HEK293 (cell line): ENCODE measurements around the gene MAPKAPK3.

ENCODE experiments used
- CTCF ChIA-PET: fragments of 350-600 bp; formaldehyde crosslinking; extraction: SDS; loops from one replicate; lab custom pipeline; 2021; ENCODE audit warnings: antibody characterized with exemption; lab: Yijun Ruan, JAX
- POLR2A ChIA-PET: fragments of 300-600 bp; formaldehyde crosslinking; extraction: SDS; loops from one replicate; lab custom pipeline; 2020; ENCODE audit warnings: antibody characterized with exemption, inconsistent platforms; lab: Yijun Ruan, JAX
- H3K27ac ChIP-seq: fragments of 200-500 bp; sonication (Bioruptor generic); 2 replicates; pipeline ENCODE4 v1.5.1; 2014; ENCODE audit warnings: low read depth, low read length, control low read depth, inconsistent platforms; ENCODE audit errors: extremely low read depth
- H3K36me3 ChIP-seq, 2 experiments: fragments of 200-500 bp in 1 of 2; sonication (Bioruptor generic) in 1 of 2; 1 replicate in 1 of 2; 2 replicates in 1 of 2; pipeline ENCODE4 v1.5.1; 2014 to 2017; ENCODE audit warnings: inconsistent platforms in 2 of 2, low read length in 2 of 2; ENCODE audit not compliant: control insufficient read depth in 2 of 2, insufficient read depth in 1 of 2
- H3K4me1 ChIP-seq: fragments of 200-500 bp; sonication (Bioruptor generic); 2 replicates; pipeline ENCODE4 v1.5.1; 2014; ENCODE audit warnings: mild to moderate bottlenecking, low read length, inconsistent platforms; ENCODE audit not compliant: control insufficient read depth, insufficient read depth
- H3K4me3 ChIP-seq: 2 replicates; pipeline ENCODE4 v1.5.1; 2011; ENCODE audit warnings: low read depth, mild to moderate bottlenecking, control low read depth, low read length, moderate library complexity
- H3K9me3 ChIP-seq: fragments of 200-500 bp; sonication (Bioruptor generic); 2 replicates; pipeline ENCODE4 v1.5.1; 2014; ENCODE audit warnings: low read depth, low read length, inconsistent platforms; ENCODE audit not compliant: control insufficient read depth, insufficient read depth
- FEZF1 ChIP-seq: fragments of 450-650 bp; formaldehyde crosslinking; IDR thresholded peaks from 2 replicates; pipeline ENCODE4 v1.5.1; 2016; ENCODE audit warnings: missing biosample characterization, missing genetic modification characterization
- OSR2 ChIP-seq: fragments of 450-650 bp; formaldehyde crosslinking; IDR thresholded peaks from 2 replicates; pipeline ENCODE4 v1.5.1; 2016; ENCODE audit warnings: missing biosample characterization, missing genetic modification characterization
- PRDM4 ChIP-seq: fragments of 450-650 bp; formaldehyde crosslinking; IDR thresholded peaks from 2 replicates; pipeline ENCODE4 v1.5.1; 2017; ENCODE audit warnings: missing biosample characterization, missing genetic modification characterization
- PRDM6 ChIP-seq: fragments of 450-650 bp; formaldehyde crosslinking; IDR thresholded peaks from 2 replicates; pipeline ENCODE4 v1.5.1; 2017; ENCODE audit warnings: missing biosample characterization, missing genetic modification characterization
- SP2 ChIP-seq: fragments of 450-650 bp; formaldehyde crosslinking; IDR thresholded peaks from 2 replicates; pipeline ENCODE4 v1.5.1; 2016; ENCODE audit warnings: missing biosample characterization, missing genetic modification characterization
- TSHZ1 ChIP-seq: fragments of 450-650 bp; formaldehyde crosslinking; IDR thresholded peaks from 2 replicates; pipeline ENCODE4 v1.5.1; 2016; ENCODE audit warnings: missing biosample characterization, missing genetic modification characterization, borderline replicate concordance
- WT1 ChIP-seq: fragments of 450-650 bp; formaldehyde crosslinking; IDR thresholded peaks from 2 replicates; pipeline ENCODE4 v1.5.1; 2016; ENCODE audit warnings: missing biosample characterization, missing genetic modification characterization
- ZBTB20 ChIP-seq: fragments of 450-650 bp; formaldehyde crosslinking; IDR thresholded peaks from 2 replicates; pipeline ENCODE4 v1.5.1; 2016; ENCODE audit warnings: missing biosample characterization, missing genetic modification characterization
- ZBTB8A ChIP-seq: fragments of 450-650 bp; formaldehyde crosslinking; IDR thresholded peaks from 2 replicates; pipeline ENCODE4 v1.5.1; 2016; ENCODE audit warnings: missing biosample characterization, missing genetic modification characterization
- ZIC2 ChIP-seq: fragments of 450-650 bp; formaldehyde crosslinking; IDR thresholded peaks from 2 replicates; pipeline ENCODE4 v1.5.1; 2016; ENCODE audit warnings: missing biosample characterization, missing genetic modification characterization
- ZNF114 ChIP-seq: fragments of 450-650 bp; formaldehyde crosslinking; IDR thresholded peaks from 2 replicates; pipeline ENCODE4 v1.5.0; 2017; ENCODE audit warnings: missing biosample characterization, missing genetic modification characterization
- ZNF133 ChIP-seq: fragments of 450-650 bp; formaldehyde crosslinking; IDR thresholded peaks from 2 replicates; pipeline ENCODE4 v1.5.1; 2016; ENCODE audit warnings: missing biosample characterization, missing genetic modification characterization
- ZNF214 ChIP-seq: fragments of 450-650 bp; formaldehyde crosslinking; IDR thresholded peaks from 2 replicates; pipeline ENCODE4 v1.5.1; 2017; ENCODE audit warnings: missing biosample characterization, mild to moderate bottlenecking, missing genetic modification characterization, borderline replicate concordance
- ZNF221 ChIP-seq: fragments of 450-650 bp; formaldehyde crosslinking; IDR thresholded peaks from 2 replicates; pipeline ENCODE4 v1.5.1; 2017; ENCODE audit warnings: missing biosample characterization, missing genetic modification characterization, borderline replicate concordance
- ZNF280D ChIP-seq: fragments of 450-650 bp; formaldehyde crosslinking; IDR thresholded peaks from 2 replicates; pipeline ENCODE4 v1.5.1; 2016; ENCODE audit warnings: missing biosample characterization, missing genetic modification characterization
- ZNF341 ChIP-seq: fragments of 450-650 bp; formaldehyde crosslinking; IDR thresholded peaks from 2 replicates; pipeline ENCODE4; 2016; ENCODE audit warnings: low read depth, missing biosample characterization, missing genetic modification characterization
- ZNF350 ChIP-seq: fragments of 450-650 bp; formaldehyde crosslinking; IDR thresholded peaks from 2 replicates; pipeline ENCODE4 v1.5.0; 2017; ENCODE audit warnings: missing biosample characterization, mild to moderate bottlenecking, missing genetic modification characterization
- ZNF404 ChIP-seq: fragments of 450-650 bp; formaldehyde crosslinking; IDR thresholded peaks from 2 replicates; pipeline ENCODE4 v1.5.1; 2017; ENCODE audit warnings: missing biosample characterization, missing genetic modification characterization
- ZNF416 ChIP-seq: fragments of 450-650 bp; formaldehyde crosslinking; IDR thresholded peaks from 2 replicates; pipeline ENCODE4 v1.5.1; 2016; ENCODE audit warnings: missing biosample characterization, missing genetic modification characterization
- ZNF449 ChIP-seq: fragments of 450-650 bp; formaldehyde crosslinking; IDR thresholded peaks from 2 replicates; pipeline ENCODE4 v1.5.1; 2017; ENCODE audit warnings: missing biosample characterization, mild to moderate bottlenecking, missing genetic modification characterization, moderate library complexity
- ZNF558 ChIP-seq: fragments of 450-650 bp; formaldehyde crosslinking; IDR thresholded peaks from 2 replicates; pipeline ENCODE4 v1.5.1; 2016; ENCODE audit warnings: missing biosample characterization, missing genetic modification characterization
- ZNF571 ChIP-seq: fragments of 450-650 bp; formaldehyde crosslinking; IDR thresholded peaks from 2 replicates; pipeline ENCODE4 v1.5.0; 2017; ENCODE audit warnings: missing biosample characterization, missing genetic modification characterization
- ZNF623 ChIP-seq: fragments of 450-650 bp; formaldehyde crosslinking; IDR thresholded peaks from 2 replicates; pipeline ENCODE4 v1.5.1; 2016; ENCODE audit warnings: missing biosample characterization, missing genetic modification characterization
- ZNF664 ChIP-seq: fragments of 450-650 bp; formaldehyde crosslinking; IDR thresholded peaks from 2 replicates; pipeline ENCODE4 v1.5.1; 2016; ENCODE audit warnings: missing biosample characterization, missing genetic modification characterization
- ZNF692 ChIP-seq: fragments of 450-650 bp; formaldehyde crosslinking; IDR thresholded peaks from 2 replicates; pipeline ENCODE4 v1.5.1; 2016; ENCODE audit warnings: missing biosample characterization, missing genetic modification characterization
- ZXDB ChIP-seq: fragments of 450-650 bp; formaldehyde crosslinking; IDR thresholded peaks from 2 replicates; pipeline ENCODE4 v1.5.1; 2016; ENCODE audit warnings: missing biosample characterization, missing genetic modification characterization

Gene MAPKAPK3

GRCh38 chr3:50616770-50617095 is 218 bp upstream of the MAPKAPK3 start:
- H3K9me3 ChIP-seq: no peaks in the 10 kb centered on the region
- CTCF ChIA-PET: interaction anchor here (0.5 to 6.2 kb wide), 24 partner anchors 9 to 1102 kb away, joined by 3 to 139 read pairs (median 5); partner anchors contain the start of gene HEMK1
- POLR2A ChIA-PET: interaction anchor here (0.7 to 2.5 kb wide), 9 partner anchors 15 to 780 kb away, joined by 3 to 9 read pairs (median 3); partner anchors contain the start of genes CYB561D2, MANF and NPRL2
- H3K4me3 ChIP-seq: peak overlapping the region; percentile 78
- H3K4me1 ChIP-seq: 0 out of 2 replicates have a peak, but pooled peaks cover 2% of the 10 kb centered on the region
- peaks cover 0 to 12% of the 10 kb centered on the region in 2 experiments; a peak in 1 of 3 replicates for H3K36me3 ChIP-seq
- no peak overlapping the region for H3K27ac ChIP-seq
- no peak for TF ChIP-seq ZNF341 (tag by site-specific recombination)
- peak; percentile 79 for TF ChIP-seq OSR2 (tag by site-specific recombination)
- no peak for TF ChIP-seq ZNF449 (tag by site-specific recombination)
- no peak for TF ChIP-seq ZNF221 (tag by site-specific recombination)
- TF ChIP-seq ZBTB8A (tag by site-specific recombination): no peak
- peak; percentile 79 for TF ChIP-seq SP2
- TF ChIP-seq PRDM4 (tag by site-specific recombination): peak; percentile 82
- no peak for TF ChIP-seq ZNF280D (tag by site-specific recombination)
- TF ChIP-seq ZNF571 (tag by site-specific recombination): no peak
- TF ChIP-seq ZNF558 (tag by site-specific recombination): no peak
- no peak for TF ChIP-seq ZNF664 (tag by site-specific recombination)
- TF ChIP-seq FEZF1 (tag by site-specific recombination): no peak
- TF ChIP-seq WT1 (tag by site-specific recombination): no peak
- TF ChIP-seq ZNF404 (tag by site-specific recombination): no peak
- TF ChIP-seq ZNF692 (tag by site-specific recombination): 0 out of 2 replicates have a peak, but pooled peaks have one; percentile 36
- TF ChIP-seq ZBTB20 (tag by site-specific recombination): peak; percentile 91; the same call in 1 of the 2 replicates
- TF ChIP-seq ZNF114 (tag by site-specific recombination): no peak
- no peak for TF ChIP-seq ZNF214 (tag by site-specific recombination)
- no peak for TF ChIP-seq TSHZ1
- peak; percentile 92 for TF ChIP-seq ZXDB (tag by site-specific recombination)
- TF ChIP-seq ZNF350 (tag by site-specific recombination): no peak
- TF ChIP-seq ZNF416 (tag by site-specific recombination): no peak
- TF ChIP-seq ZIC2 (tag by site-specific recombination): no peak
- TF ChIP-seq ZNF623 (tag by site-specific recombination): no peak
- TF ChIP-seq PRDM6 (tag by site-specific recombination): no peak
- TF ChIP-seq ZNF133 (tag by site-specific recombination): no peak
